ENCODE measurements around the gene MROH2A.

The MROH2A gene

DNA sequence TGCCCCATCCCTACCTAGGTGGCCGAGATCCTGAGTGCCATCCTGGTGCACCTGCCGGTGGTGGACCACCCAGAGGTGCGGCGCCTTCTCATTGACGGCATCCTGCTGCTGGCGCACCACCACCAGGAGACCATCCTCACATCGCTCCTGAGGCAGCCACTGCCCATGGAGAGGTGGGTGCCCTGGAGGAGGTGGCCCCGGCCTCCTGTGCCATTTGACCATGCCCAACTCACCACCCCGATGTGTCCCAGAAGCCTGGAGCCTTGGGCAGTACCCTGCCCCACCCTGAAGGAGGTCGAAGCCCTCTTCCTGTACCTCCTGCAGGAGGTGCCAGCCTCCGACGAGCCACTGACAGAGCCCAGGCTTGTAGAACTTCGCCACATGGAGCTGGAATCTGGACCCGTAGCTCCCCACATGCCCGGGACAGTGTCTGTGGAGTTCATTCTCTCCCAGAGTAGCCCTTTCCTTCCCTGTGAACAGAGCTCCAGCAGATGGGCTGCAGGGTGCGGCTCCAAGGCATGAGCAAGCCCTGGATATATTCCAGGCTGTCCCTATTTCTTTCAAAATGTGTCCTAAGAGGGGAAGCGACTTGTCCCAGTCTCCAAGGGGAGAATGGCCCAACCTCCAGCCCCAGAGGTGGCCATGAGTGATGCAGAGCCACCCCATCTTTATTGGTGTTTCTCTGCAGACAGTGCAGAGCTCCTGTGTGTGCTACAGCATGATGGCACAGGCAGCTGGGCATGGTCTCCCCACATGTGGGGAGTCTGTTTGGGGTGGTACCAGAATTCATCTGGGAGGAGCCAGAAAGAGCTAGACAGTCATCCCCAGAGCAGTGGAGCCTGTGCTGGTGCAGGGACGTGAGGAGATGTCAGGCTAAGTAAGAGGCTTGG is 42.0 kb downstream of the MROH2A start:
- DNase-seq (ENCODE audit: low read depth), result no peak
- no peak overlapping the region for H3K4me3 ChIP-seq (ENCODE audit: low read depth, low read length)
- TF ChIP-seq, protein P1, sequence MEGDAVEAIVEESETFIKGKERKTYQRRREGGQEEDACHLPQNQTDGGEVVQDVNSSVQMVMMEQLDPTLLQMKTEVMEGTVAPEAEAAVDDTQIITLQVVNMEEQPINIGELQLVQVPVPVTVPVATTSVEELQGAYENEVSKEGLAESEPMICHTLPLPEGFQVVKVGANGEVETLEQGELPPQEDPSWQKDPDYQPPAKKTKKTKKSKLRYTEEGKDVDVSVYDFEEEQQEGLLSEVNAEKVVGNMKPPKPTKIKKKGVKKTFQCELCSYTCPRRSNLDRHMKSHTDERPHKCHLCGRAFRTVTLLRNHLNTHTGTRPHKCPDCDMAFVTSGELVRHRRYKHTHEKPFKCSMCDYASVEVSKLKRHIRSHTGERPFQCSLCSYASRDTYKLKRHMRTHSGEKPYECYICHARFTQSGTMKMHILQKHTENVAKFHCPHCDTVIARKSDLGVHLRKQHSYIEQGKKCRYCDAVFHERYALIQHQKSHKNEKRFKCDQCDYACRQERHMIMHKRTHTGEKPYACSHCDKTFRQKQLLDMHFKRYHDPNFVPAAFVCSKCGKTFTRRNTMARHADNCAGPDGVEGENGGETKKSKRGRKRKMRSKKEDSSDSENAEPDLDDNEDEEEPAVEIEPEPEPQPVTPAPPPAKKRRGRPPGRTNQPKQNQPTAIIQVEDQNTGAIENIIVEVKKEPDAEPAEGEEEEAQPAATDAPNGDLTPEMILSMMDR (IDR thresholded peaks at IDR 0.05; ENCODE audit: control insufficient read depth, extremely low read depth, insufficient read depth), result no peak

DNA sequence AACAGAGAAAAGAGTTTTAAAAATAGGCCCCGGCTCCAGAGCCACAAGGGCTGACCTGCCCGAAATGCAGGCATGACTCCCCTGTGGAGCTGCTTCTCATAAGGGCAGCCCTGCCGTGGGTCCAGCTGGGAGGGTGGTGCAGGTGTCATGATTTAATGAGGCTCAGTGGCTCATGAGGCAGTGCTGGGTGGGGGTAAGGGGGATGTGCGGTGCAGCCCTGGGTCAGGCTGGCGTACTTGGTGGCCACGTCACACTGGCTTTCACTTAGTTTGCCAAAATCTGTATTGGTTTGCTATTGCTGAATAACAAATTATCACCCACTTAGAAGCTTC is 42.6 kb downstream of the MROH2A start:
- no peak for DNase-seq (ENCODE audit: low read depth)
- no peak overlapping the region for H3K4me3 ChIP-seq (ENCODE audit: low read depth, low read length)
- TF ChIP-seq, protein P1 (IDR thresholded peaks at IDR 0.05; ENCODE audit: control insufficient read depth, extremely low read depth, insufficient read depth), result no peak

DNA sequence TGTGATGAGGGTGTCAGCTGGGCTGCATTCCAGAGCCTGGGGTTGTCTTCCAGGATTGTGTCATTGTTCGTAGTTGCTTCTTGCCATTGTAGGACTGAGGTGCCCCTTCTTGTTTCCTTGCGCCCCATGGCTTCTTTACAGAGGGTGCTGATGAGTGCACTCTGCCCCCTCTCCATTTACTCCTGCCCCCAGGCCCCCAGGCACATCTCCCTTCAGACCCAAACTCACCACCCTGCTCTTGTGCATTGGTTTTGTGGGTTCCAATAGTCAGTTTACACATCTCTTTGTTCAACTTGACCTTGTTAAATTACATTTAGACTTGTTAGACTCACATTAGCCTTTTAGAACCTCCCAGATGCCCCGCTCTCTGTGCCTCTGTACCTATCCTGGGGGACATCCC is 43.1 kb downstream of the MROH2A start:
- TF ChIP-seq, protein P1 (IDR thresholded peaks at IDR 0.05; ENCODE audit: control insufficient read depth, extremely low read depth, insufficient read depth), result no peak
- DNase-seq (ENCODE audit: low read depth), result no peak
- H3K4me3 ChIP-seq (ENCODE audit: low read depth, low read length), result no peak overlapping the region

DNA sequence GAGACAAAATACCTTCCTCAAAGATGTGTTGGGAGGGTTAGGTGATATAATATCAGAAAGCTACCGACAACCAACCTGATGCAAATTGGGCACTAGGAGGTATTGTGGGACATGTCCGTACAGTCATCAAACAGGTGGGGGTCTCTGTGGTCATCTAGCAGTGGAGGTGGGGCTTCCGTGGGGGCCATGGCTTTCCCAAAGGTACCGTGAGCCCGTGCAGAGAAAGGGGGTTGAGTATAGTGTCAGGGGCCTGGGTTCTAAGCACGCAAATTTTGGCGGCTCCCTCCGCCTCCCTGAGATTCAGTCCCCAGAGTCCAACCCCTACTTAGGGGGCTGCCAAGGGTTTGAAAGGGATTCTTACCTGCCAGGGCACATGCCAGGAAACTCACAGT is 43.6 kb downstream of the MROH2A start:
- TF ChIP-seq, protein P1 (IDR thresholded peaks at IDR 0.05; ENCODE audit: control insufficient read depth, extremely low read depth, insufficient read depth), result no peak
- H3K4me3 ChIP-seq (ENCODE audit: low read depth, low read length), result no peak overlapping the region
- DNase-seq (ENCODE audit: low read depth), result no peak

DNA sequence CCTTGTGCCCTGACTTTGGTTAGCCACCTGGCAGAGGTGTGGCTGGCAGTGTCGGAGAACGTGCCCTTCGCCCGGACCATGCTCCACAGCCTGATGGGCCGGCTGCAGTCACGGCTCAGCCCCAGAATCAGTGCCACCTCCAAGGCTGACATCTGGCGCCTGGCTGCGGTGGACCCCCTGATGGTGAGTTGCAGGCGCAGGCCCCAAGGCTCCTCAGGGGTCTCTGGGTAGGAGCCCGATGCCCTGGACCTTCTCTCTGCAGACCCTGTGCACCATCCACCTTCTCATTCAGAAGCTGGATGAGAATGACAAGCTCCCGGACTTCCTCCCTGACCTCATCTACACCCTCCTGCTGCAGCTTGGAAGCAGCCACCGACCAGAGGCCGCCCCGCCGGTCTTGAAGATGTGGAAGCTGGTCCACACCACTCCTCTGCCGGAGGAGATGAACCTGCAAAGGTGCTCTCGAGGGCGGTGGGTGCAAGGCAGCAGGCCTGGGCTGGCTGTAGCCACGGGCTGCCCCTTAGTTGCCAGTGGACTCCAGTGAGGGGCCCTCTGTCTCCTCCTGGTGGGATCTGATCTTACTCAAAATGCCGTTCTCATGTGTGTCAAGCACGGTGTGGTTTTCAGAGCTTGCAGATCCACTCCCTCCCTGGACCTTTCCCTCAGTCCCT is 44.1 kb downstream of the MROH2A start:
- H3K4me3 ChIP-seq (ENCODE audit: low read depth, low read length), result no peak overlapping the region
- DNase-seq (ENCODE audit: low read depth), result no peak
- TF ChIP-seq, protein P1 (IDR thresholded peaks at IDR 0.05; ENCODE audit: control insufficient read depth, extremely low read depth, insufficient read depth), result no peak

DNA sequence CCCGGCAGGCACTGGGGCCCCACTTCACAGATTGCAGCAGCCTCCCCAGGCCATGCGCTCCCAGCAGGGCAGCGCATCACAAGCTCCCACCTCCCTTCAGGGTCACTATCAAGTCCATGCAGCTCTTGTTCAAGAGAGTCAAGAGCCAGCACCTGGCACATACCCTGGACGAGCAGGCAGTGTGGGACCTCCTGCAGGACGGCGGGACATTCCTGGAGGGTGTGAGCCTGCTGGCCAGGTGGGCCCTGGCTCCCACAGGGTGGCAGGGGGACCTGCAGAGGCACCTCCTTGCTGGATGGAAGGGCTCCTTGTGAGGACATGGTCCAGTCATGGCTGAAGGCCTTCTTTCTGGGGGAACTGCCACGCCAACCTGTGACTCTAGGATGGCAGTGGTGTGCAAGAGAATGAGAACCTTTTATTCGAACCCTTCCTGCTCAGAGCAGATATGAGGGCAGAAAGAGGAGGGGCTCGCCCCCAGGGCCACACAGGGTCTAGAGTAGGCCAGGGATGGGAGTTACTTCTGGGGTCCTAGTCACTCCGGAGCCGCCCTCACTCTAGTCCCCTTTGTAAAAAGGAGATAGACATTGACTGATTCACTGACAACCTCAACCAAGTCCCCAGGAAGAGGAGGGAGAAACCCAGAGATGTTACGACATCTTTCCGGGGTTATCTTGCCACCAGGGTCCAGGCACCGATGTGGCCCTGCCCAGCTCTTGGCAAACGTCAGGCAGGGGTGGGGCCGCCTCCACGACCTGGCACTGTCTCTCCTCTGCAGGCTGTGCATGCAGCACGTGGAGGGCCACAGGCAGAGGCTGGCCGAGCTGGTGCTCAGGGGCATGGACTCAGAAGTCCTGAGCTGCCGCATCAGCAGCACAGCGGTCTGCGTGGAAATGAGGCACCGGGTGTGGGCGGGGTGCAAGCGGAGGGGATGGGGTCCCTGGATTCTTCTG is 44.9 kb downstream of the MROH2A start:
- TF ChIP-seq, protein P1 (IDR thresholded peaks at IDR 0.05; ENCODE audit: control insufficient read depth, extremely low read depth, insufficient read depth), result no peak
- no peak for DNase-seq (ENCODE audit: low read depth)
- H3K4me3 ChIP-seq (ENCODE audit: low read depth, low read length), result no peak overlapping the region

Measured in LNCaP clone FGC (cell line).